D721Med (cell line): ENCODE data around the gene PRKCZ.

Source experiments
- DNase-seq: peaks from one replicate; pipeline ENCODE4 v3.0.0; 2011; ENCODE audit warnings: low spot score; ENCODE audit not compliant: insufficient read length
- FAIRE-seq: peaks from 2 replicates; lab custom pipeline; 2011; peaks lifted over from hg19 to GRCh38; lab: Jason Lieb, UNC
- CTCF ChIP-seq: IDR thresholded peaks from 2 replicates; pipeline ENCODE4 v1.5.1; 2012; ENCODE audit warnings: mild to moderate bottlenecking, control low read depth; ENCODE audit not compliant: insufficient read depth; ENCODE audit errors: missing control alignments

PRKCZ gene

DNA sequence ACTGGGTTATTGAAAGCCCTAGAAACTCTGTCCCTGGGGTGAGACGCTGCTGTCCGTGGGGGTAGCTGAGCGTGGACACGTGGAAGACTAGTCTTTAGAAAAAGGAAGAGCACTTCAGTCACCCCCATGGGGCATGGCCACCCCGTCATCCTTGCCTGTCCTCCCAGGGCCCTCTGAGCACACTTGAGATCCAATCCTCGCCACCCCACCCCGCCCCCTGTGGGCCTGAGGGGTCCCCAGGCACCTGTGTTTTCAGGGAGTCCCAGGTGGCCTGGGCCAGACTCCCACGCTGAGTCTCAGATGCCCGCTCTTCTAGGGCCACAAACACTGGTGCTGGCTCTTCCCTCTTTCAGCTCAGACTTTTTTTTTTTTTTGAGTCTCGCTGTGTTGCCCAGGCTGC is 2.5 kb downstream of the PRKCZ start:
- DNase-seq (no peak), FAIRE-seq (no peak)
- TF ChIP-seq CTCF = no peak

DNA sequence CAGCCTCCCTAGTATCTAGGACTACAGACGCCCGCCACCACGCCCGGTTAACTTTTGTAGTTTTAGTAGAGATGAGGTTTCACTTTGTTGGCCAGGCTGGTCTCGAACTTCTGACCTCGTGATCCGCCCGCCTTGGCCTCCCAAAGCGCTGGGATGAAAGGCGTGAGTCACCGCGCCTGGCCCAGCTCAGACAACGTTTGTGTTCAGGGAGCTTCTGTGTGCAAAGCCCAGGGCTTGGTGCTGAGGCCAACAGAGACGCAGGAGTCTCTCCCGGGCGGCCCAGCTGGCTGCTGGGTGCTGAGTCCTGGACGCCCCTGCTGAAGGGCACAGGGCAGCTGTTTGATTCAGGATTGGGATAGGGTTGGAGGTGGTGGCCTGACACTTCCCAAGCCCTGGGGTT is 3.0 kb downstream of the PRKCZ start:
- DNase-seq (no peak), FAIRE-seq (no peak)
- TF ChIP-seq CTCF = no peak

DNA sequence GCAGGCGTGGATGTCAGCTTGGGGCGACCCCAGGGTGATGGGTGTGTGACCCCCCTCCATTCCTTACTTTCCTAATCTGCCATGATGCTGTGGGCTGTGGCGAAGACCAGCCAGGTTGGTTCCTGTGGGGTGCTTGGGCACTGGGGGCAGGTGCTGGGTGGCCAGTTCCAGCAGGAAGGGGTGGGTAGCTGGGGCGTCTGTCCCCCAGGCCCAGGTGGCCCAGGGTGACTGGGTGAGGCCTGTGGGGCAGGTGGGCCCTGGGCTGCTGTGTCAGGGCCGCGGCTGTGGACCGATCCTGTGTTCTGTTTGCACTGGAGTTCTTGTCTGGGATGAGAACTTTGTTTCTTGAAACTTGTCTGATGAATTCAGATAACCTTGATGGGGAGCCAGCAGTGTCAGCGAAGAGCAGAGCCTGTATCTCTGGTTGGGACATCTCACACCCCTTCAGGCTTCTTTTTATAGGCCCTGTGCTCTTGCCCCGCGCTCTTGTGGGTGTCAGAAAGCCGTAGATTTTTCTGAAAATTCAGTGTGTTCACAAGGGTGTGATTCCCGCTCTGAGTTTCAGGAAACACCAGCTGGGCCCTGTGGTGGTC is 3.7 kb downstream of the PRKCZ start:
- FAIRE-seq = no peak
- no peak for TF ChIP-seq CTCF
- no peak for DNase-seq

- TF ChIP-seq CTCF = no peak
- FAIRE-seq = no peak
- no peak for DNase-seq
Observed at GRCh38 chr1:2054560-2054959, 4.3 kb downstream of the PRKCZ start.

- TF ChIP-seq CTCF = no peak
- DNase-seq = no peak
- FAIRE-seq = no peak
Observed at GRCh38 chr1:2055911-2056575, 5.8 kb downstream of the PRKCZ start.

GRCh38 chr1:2056955-2057590 is 6.9 kb downstream of the PRKCZ start:
- TF ChIP-seq CTCF = no peak
- FAIRE-seq = no peak
- DNase-seq = no peak

DNA sequence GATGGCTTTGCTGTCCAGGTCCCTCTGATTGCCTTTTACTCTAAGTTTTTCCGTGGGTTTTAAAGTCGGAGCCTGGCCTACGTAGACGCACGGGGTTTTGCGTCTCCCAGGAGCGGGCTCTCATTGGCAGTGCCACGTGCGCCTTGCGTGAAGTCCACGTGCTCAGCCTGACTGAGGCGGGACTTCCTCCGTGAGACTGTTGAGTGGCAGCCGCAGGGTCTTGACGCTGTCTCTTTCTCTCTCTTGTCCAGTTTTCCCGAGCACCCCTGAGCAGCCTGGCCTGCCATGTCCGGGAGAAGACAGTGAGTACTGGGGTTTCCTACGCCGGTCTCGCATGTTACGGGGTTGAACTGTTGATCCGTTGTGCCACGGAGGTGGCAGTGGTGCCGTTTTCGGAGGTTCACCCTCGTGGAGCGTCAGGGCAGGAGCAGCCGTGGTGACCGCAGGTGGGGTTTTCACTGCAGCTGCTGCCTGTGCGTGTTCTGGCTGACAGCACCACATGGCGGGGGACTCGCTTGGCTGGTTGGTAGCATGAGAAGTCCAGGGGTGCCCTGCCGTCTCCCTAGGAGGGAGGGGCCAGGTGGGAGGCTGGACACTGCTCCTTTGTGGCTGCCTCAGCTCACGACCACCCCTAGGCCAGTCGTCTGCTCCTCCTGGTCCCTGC is 9.2 kb downstream of the PRKCZ start:
- FAIRE-seq (no peak), DNase-seq (no peak)
- no peak for TF ChIP-seq CTCF
